Right renal cortex interstitium (tissue), 3 donors: ENCODE results near the gene LDHD. TPM values are rescaled to one million over a fixed set of nuclear protein-coding genes. Genes with fewer than 3 reads are reported as not detected.

Source experiments
- DNase-seq, 3 donors: peaks; one replicate each; pipeline ENCODE4 v3.0.0-alpha.2; 2013; ENCODE audit warnings: low read depth in 3 of 3, low spot score in 2 of 3
- polyA plus RNA-seq, 3 donors: library from polyadenylated mRNA; unstranded; fragments of 120-200 nt; gene quantifications; one replicate each; pipeline ENCODE4 v1.2.1, GENCODE V29; 2013; ENCODE audit not compliant: insufficient read length in 3 of 3

The LDHD gene
- polyA plus RNA-seq, 3 donors = 4.9 to 5.7 (median 5.7) TPM

- no peak for DNase-seq
Observed at GRCh38 chr16:75064403-75065148, 52.0 kb downstream of the LDHD start.

- no peak for DNase-seq
Observed at GRCh38 chr16:75063549-75064088, 53.0 kb downstream of the LDHD start.

GRCh38 chr16:75062976-75063346 is 53.6 kb downstream of the LDHD start:
- no peak for DNase-seq

GRCh38 chr16:75062135-75062975 is 54.2 kb downstream of the LDHD start:
- DNase-seq = no peak

Other genes starting within 250 kb of the LDHD start
- gene WDR59, start 131.7 kb downstream of the LDHD start, polyA plus RNA-seq = 10 to 100 TPM; 79.0 to 82.1 (median 79.1) TPM
- gene ZNRF1, start 117.8 kb downstream of the LDHD start, polyA plus RNA-seq = 10 to 100 TPM; 28.7 to 29.0 (median 28.7) TPM
- gene ZFP1, start 31.7 kb upstream of the LDHD start, polyA plus RNA-seq = 10 to 100 TPM; 25.5 to 28.9 (median 28.8) TPM
- gene CTRB2, start 90.4 kb upstream of the LDHD start, polyA plus RNA-seq = not detected
- gene CTRB1, start 102.2 kb upstream of the LDHD start, polyA plus RNA-seq = not detected
- gene BCAR1, start 134.8 kb upstream of the LDHD start, polyA plus RNA-seq = 10 to 100 TPM; 37.1 to 44.2 (median 37.2) TPM